PC-9 (cell line): Measurements from ENCODE around the gene CDCA7.

Experiments used
- CTCF ChIP-seq: fragments of 200-600 bp; sonication (generic); conservative IDR thresholded peaks from 2 replicates; pipeline ENCODE4 v1.6.1; 2017; ENCODE audit warnings: mixed run types, antibody characterized with exemption, mild to moderate bottlenecking, moderate library complexity
- EZH2 ChIP-seq: fragments of 200-600 bp; sonication (generic); IDR thresholded peaks from 2 replicates; pipeline ENCODE4 v1.8.0; 2017; ENCODE audit warnings: antibody characterized with exemption, low read depth

DNA sequence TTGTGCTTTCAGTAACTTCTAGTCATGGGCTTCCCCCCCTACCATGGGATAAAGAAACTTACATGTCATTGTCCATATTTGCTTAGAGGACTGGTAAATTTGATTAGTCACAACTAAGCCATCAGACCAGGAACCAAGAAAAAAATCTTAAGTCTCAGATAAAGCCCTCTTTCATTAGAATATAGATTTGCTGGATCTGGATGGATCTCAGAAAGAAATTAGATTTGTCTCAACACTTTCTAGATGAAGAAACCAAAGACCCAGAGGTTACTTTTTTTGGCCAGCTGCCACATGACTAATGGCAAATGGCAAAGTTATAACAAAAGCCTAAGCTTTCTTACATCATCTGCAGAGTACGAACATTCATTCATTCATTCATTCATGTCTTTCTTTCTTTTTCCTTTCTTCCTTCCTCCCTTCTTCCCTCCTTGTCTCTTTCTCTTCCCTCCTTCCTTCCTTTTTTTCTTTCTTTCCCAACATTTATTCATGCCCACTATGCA, 60.2 kb downstream of the CDCA7 start:
- TF ChIP-seq CTCF (no peak), EZH2 (no peak)
